GM19452 (cell line): Measurements from ENCODE around the gene KCNMA1.

Experiments
- ATAC-seq: cut with Tn5 transposase; IDR thresholded peaks from one replicate; pipeline ENCODE4 v1.9.1; 2021; ENCODE audit not compliant: unreplicated experiment

Gene KCNMA1

DNA sequence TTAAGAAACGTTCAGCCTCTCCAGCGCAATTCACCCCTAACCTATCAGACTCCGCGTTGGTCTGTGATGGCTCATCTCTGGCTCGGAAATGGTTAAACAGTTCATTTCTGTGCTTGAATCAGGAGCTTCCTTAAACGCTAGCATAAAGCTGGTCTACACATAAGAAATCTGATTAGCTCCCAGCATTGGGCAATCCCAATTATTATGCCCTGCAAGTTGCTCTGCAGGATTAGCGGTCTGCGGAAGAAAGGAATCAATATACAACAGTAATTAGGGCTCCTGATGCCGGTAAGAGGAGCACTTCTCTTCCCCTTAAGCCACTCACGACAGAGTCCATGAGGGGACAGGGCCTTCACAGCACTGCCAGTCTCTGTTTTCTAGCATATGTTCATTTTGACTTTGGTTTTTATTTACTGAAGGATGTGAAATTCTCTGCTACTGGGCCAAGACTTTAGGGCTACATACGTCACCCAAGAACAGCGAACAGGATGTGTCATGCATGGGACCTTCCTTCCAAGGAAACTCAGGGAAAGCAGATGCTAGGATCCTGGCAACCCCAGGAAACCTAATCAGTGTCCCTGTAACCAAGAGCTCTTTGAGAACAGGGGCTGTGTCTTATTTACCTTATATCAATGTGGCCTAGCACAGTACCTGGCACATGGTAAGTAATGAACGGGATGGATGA is 324.4 kb downstream of the KCNMA1 start:
- no peak for ATAC-seq

DNA sequence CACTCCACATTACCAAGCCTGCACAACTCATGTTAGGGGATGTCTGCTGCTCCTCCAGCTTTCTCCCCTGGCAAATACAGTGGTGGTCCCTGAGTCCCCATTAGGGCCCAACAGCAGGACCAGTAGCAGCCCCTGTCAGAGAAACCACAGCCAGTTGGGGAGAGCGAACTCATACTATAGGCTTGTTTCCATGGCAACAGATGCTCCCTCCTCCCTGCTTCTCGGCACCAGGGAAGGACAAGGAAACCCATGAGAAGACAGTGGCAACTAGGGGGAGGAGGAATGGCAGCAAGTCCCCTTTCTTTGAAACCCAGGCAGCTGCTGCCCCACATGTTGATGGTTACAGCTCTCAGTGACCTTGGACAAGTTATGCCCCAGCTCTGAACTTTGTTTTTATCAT is 326.4 kb downstream of the KCNMA1 start:
- no peak for ATAC-seq

DNA sequence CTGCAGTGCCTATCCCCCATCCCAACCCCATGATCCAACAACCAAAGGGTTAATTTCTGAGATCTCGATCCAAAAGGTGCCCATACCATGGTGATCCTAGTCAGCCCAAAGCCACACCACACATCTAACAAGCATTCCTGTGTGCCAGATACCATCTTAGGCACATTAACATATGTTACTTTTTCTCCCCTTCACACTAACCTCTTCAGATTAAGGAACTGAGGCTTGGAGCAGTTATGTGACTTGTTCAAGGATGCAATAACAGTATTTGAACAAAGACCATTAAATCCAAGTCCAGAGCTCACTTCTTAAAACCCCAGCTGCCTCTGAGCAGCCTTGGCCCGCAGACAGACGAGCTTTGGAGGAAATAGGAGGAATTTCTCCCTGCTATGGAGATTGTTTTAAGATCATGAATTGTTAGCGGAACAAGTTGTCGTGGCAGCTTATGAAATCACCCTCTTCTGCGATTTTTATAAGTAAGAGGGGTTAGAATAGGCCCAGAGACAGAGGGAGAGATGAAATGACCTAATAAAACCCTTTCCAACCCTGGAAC is 327.2 kb downstream of the KCNMA1 start:
- ATAC-seq: no peak

- no peak for ATAC-seq
Observed at GRCh38 chr10:77309509-77309908, 328.1 kb downstream of the KCNMA1 start.

- ATAC-seq: no peak
Observed at GRCh38 chr10:77309092-77309491, 328.5 kb downstream of the KCNMA1 start.

GRCh38 chr10:77308084-77308732 is 329.4 kb downstream of the KCNMA1 start:
- no peak for ATAC-seq

- no peak for ATAC-seq
Observed at GRCh38 chr10:77306666-77307065, 330.9 kb downstream of the KCNMA1 start.

GRCh38 chr10:77305650-77306632 is 331.7 kb downstream of the KCNMA1 start:
- no peak for ATAC-seq

DNA sequence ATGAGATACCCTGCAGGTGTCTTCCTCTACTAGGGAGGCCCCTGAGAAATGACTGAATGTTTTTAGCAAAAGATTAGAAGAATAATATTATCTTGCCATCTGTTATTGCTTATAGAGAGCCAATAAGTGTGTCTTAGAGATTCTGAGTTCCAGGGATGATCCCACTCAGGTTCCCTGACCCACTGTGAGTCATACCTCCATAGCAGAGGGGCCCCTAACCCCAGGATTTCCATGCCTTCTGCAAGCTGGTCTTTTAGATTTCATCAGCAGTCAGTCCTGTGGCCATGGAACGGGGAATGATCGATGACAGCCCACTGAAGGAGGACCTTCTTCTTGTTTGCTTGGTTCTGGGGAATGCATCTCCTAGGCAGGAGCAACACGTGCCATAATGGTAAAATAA is 333.4 kb downstream of the KCNMA1 start:
- ATAC-seq: no peak

DNA sequence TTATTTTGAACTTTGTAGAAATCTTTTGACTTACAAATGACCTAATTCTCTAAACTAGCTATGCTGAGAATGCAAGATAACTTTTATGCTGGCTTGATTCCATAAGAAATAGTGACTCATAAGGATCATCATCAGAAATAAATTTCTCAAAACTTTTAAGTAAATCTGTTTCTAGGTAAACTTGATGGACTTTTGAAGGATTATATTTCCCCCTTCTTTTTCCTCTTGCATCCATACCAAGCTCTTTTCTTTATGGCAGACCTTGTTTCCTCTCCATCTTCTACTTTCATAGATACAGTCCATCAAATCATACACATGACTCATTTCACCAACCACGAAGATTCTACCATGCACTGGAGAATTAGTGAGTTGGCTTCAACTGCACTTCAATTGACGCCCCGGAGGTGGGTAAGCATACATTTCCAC is 336.3 kb downstream of the KCNMA1 start:
- no peak for ATAC-seq

- no peak for ATAC-seq
Observed at GRCh38 chr10:77300682-77301302, 336.8 kb downstream of the KCNMA1 start.

- ATAC-seq: no peak
Observed at GRCh38 chr10:77299320-77299719, 338.3 kb downstream of the KCNMA1 start.

DNA sequence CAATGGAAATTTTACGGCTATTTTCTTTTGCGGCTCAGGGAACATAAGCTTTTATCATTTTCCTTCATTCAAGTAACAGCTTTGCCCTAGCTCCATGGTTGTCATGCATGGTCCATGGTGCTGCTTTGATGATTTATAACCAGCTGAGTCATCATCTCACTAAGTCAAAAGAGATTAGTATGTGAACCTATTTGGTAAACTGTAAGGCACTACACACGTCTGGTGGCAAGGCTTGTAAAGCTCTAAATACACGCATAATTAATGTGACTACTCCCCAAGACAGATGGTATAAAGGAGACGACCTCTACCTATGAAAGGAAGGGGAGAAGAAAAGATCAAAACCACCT is 340.2 kb downstream of the KCNMA1 start:
- no peak for ATAC-seq

- no peak for ATAC-seq
Observed at GRCh38 chr10:77296534-77297392, 340.8 kb downstream of the KCNMA1 start.

DNA sequence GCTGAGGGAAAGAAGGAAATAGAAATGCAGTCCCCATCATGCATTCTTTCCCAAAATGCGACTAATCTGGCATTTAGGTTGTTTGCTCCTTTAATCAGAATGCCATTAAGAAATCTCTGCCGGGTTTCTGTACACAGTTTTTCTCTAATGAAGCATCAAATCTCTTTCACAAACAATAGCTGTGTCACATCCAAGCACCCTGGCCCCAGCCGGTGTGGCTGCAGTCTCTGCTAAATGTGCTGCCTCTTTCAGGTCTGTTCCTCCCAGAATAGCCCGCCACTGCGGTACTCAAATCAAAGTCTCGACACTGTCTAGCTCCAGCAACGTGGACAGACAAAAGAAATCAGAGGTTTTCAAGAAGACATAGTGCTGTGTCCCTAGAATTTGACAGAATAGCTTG is 343.8 kb downstream of the KCNMA1 start:
- no peak for ATAC-seq

- ATAC-seq: no peak
Observed at GRCh38 chr10:77293347-77293746, 344.3 kb downstream of the KCNMA1 start.

GRCh38 chr10:77291596-77292505 is 345.8 kb downstream of the KCNMA1 start:
- ATAC-seq: no peak

DNA sequence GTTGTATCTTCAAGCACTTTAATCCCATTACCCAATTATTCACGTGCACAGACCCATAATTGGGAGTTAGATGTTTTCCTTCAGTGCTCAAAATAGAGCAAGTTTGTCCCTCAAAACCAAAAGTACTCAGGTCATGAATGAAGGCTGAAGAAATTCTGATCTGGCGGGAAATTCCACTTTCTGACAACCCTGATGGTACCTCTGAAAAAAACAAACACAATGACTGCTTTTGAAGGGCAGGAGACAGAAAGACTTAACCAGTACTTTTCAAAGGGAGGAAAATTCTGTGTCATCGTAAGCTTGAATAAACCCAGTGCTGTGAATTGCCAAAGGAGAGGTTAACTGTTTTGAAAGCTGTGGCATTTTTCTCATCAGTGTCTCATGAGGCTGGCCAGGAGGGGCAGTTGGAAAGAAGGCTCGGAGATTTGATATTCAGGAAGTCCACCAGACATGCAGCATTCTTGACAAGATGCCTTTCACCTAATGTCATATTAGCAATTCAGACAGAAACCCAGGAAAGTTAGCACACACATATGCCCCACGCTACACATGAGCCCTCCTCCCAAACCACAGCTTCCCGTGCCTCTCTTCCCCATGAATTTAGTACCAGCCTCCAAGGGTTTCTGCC is 347.0 kb downstream of the KCNMA1 start:
- no peak for ATAC-seq

DNA sequence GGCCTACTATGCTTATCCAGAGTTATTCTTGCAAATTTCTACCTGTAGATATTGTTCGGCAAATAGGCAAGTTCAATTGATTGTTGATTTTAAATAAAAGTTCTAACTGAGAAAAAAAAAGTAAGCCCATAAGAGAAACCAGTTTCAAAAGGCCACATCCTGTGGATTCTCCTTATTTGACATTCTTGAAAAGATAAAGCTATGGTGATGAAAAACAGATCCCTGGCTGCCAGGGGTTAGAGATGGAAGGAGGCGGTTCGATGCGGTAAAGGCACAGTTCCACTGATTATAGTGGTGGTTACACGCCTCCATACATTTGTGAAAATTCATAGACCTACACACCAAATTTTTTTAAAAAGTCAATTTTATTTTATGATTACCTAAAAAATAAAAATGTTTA is 347.8 kb downstream of the KCNMA1 start:
- no peak for ATAC-seq
